Fibroblast of lung (primary cell): ENCODE results near the gene NME2. TPM values are rescaled to one million over a fixed set of nuclear protein-coding genes. Genes with fewer than 3 reads are reported as not detected.
A peak's percentile ranks its signal among the peaks of the same experiment; 100 is the strongest.

Experiments used
- DNase-seq, 2 donors: peaks; one replicate each; pipeline versions ENCODE4 v3.0.0 to v3.0.0-alpha.2; 2010; ENCODE audit warnings: low read depth in 2 of 2
- H2AFZ ChIP-seq: 2 replicates; pipeline ENCODE4 v1.5.1; 2012; ENCODE audit warnings: low read length, control low read depth, inconsistent platforms
- H3K27ac ChIP-seq: 2 replicates; pipeline ENCODE4 v1.5.1; 2011; ENCODE audit warnings: low read length, control low read depth; ENCODE audit not compliant: insufficient read depth
- H3K27me3 ChIP-seq: 2 replicates; pipeline ENCODE4 v1.5.1; 2011; ENCODE audit warnings: mild to moderate bottlenecking, low read length; ENCODE audit not compliant: control insufficient read depth, insufficient read depth
- H3K36me3 ChIP-seq: 2 replicates; pipeline ENCODE4 v1.5.1; 2011; ENCODE audit warnings: low read length; ENCODE audit not compliant: control insufficient read depth, insufficient read depth
- H3K4me1 ChIP-seq: 2 replicates; pipeline ENCODE4 v1.5.1; 2011; ENCODE audit warnings: low read length; ENCODE audit not compliant: control insufficient read depth, insufficient read depth; ENCODE audit errors: extremely low read depth
- H3K4me2 ChIP-seq: 2 replicates; pipeline ENCODE4 v1.5.1; 2011; ENCODE audit warnings: low read length, control low read depth; ENCODE audit not compliant: insufficient read depth; ENCODE audit errors: extremely low read depth
- H3K4me3 ChIP-seq, 4 experiments: fragments of 200-600 bp in 1 of 4; sonication (generic) in 1 of 4; replicated peaks in 1 of 4; 2 replicates each; pipeline ENCODE4 v1.5.1; 2011 to 2016; ENCODE audit warnings: low read length in 4 of 4, low read depth in 3 of 4, mild to moderate bottlenecking in 3 of 4, control low read depth in 2 of 4, inconsistent platforms in 1 of 4, mixed read lengths in 1 of 4; ENCODE audit not compliant: insufficient read depth in 1 of 4; ENCODE audit errors: control extremely low read depth in 1 of 4
- H3K79me2 ChIP-seq: 2 replicates; pipeline ENCODE4 v1.5.1; 2012; ENCODE audit warnings: mild to moderate bottlenecking, low read length, inconsistent platforms; ENCODE audit not compliant: control insufficient read depth, insufficient read depth
- H3K9ac ChIP-seq: 2 replicates; pipeline ENCODE4 v1.5.1; 2011; ENCODE audit warnings: mild to moderate bottlenecking, low read length, control low read depth; ENCODE audit not compliant: insufficient read depth
- H3K9me3 ChIP-seq: 2 replicates; pipeline ENCODE4 v1.5.1; 2012; ENCODE audit warnings: low read depth, low read length; ENCODE audit not compliant: control insufficient read depth, insufficient read depth
- H4K20me1 ChIP-seq: 2 replicates; pipeline ENCODE4 v1.5.1; 2011; ENCODE audit warnings: low read length; ENCODE audit not compliant: control insufficient read depth, insufficient read depth; ENCODE audit errors: extremely low read depth
- CTCF ChIP-seq, 2 donors: IDR thresholded peaks in 1 of 2; conservative IDR thresholded peaks in 1 of 2; 1 replicate in 1 of 2; 2 replicates in 1 of 2; pipeline ENCODE4 v1.5.1; 2011 to 2012; ENCODE audit warnings: low read length in 2 of 2, control low read depth in 1 of 2, inconsistent platforms in 1 of 2, low read depth in 1 of 2, mild to moderate bottlenecking in 1 of 2
- EZH2 ChIP-seq: IDR thresholded peaks from 2 replicates; pipeline ENCODE4 v1.5.1; 2012; ENCODE audit warnings: low read length, control low read depth, mild to moderate bottlenecking; ENCODE audit errors: missing control alignments
- polyA plus RNA-seq, 2 donors: library from polyadenylated mRNA; depleted of rRNA in 1 of 2; stranded (reverse) in 1 of 2; unstranded in 1 of 2; fragments of >200 nt; gene quantifications; 2 replicates each; pipeline ENCODE4 v1.2.1, GENCODE V29; 2011 to 2012; ENCODE audit warnings: missing spikeins in 1 of 2
- total RNA-seq: library from RNA; depleted of rRNA; stranded (reverse); fragments of >200 nt; gene quantifications from 2 replicates; pipeline ENCODE4 v1.2.1, GENCODE V29; 2014

NME2 gene
- total and polyA plus RNA-seq, 2 donors (not counting 1 experiment from before 2014, with no cell fraction given): 605 to 799 TPM

DNA sequence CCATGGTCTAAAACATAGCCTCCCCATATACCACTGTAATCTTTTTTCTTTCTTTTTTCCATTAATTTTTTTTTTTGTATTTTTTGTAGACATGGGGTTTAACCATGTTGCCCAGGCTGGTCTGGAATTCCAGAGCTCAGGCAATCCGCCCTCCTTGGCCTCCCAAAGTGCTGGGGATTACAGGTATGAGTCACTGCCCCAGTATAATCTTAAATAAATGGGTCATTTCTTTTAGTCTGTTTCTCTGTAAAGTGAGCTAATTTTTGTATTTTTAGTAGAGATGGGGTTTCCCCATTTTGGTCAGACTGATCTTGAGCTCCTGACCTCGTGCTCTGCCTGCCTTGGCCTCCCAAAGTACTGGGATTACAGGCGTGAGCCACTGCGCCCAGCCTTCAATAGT, 18.6 kb upstream of the NME2 start:
- no peaks in the 10 kb centered on the region for H3K27me3 ChIP-seq
- no peaks in the 10 kb centered on the region for H3K9me3 ChIP-seq
- peak in 1 of 2 donors; percentile 29 for DNase-seq
- H3K27ac ChIP-seq: no peak overlapping the region
- no peak overlapping the region for H3K4me3 ChIP-seq
- no peak overlapping the region for H3K9ac ChIP-seq
- no peaks in the 10 kb centered on the region for H4K20me1 ChIP-seq
- H2AFZ ChIP-seq: no peak overlapping the region
- no peak overlapping the region for H3K4me2 ChIP-seq
- no peaks in the 10 kb centered on the region for H3K4me1 ChIP-seq
- H3K36me3 ChIP-seq: no peaks in the 10 kb centered on the region
- no peak for TF ChIP-seq CTCF (conservative IDR thresholded peaks at IDR 0.05 in 1 of 2, IDR thresholded peaks at IDR 0.05 in 1 of 2; ENCODE audit: low read depth in 1 of 2, low read length in 2 of 2)
- TF ChIP-seq EZH2: no peak
- no peaks in the 10 kb centered on the region for H3K79me2 ChIP-seq

DNA sequence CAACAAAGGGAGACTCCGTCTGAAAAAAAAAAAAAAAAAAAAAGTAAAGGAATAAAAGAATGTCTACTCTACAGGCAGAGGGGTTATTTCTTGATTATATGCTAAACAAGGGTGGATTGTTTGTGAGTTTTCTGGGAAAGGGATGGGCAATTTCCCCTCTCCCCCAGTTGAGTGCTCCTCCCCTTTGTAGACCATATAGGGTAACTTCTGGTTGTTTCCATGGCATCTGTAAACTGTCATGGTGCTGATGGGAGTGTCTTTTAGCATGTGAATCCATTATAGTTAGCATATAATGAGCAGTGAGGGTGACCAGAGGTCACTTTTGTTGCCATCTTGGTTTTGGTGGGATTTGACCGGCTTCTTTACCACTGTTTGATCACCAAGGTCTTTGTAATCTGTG, 17.0 kb upstream of the NME2 start:
- TF ChIP-seq CTCF (conservative IDR thresholded peaks at IDR 0.05 in 1 of 2, IDR thresholded peaks at IDR 0.05 in 1 of 2; ENCODE audit: low read depth in 1 of 2, low read length in 2 of 2): no peak
- Histone ChIP-seq H3K27ac (no peak overlapping the region), H3K9me3 (no peaks in the 10 kb centered on the region), H3K36me3 (no peaks in the 10 kb centered on the region), H2AFZ (no peak overlapping the region), H4K20me1 (no peaks in the 10 kb centered on the region), H3K4me2 (no peak overlapping the region), H3K4me1 (no peaks in the 10 kb centered on the region), H3K79me2 (peaks cover 6% of the 10 kb centered on the region), H3K4me3 (no peak overlapping the region), H3K9ac (no peak overlapping the region), H3K27me3 (no peaks in the 10 kb centered on the region)
- no peak for DNase-seq

GRCh38 chr17:51150932-51151331, 15.3 kb upstream of the NME2 start:
- Histone ChIP-seq H4K20me1 (no peaks in the 10 kb centered on the region), H3K4me3 (no peak overlapping the region)
- TF ChIP-seq EZH2 (no peak), CTCF (conservative IDR thresholded peaks at IDR 0.05 in 1 of 2, IDR thresholded peaks at IDR 0.05 in 1 of 2; ENCODE audit: low read depth in 1 of 2, low read length in 2 of 2) (no peak)

More at GRCh38 chr17:51150932-51151331, 15.3 kb upstream of the NME2 start:
- Histone ChIP-seq H3K79me2 (peaks cover 24% of the 10 kb centered on the region), H3K9me3 (no peaks in the 10 kb centered on the region), H3K4me1 (no peaks in the 10 kb centered on the region), H2AFZ (no peak overlapping the region), H3K36me3 (no peaks in the 10 kb centered on the region), H3K27me3 (no peaks in the 10 kb centered on the region), H3K27ac (no peak overlapping the region), H3K4me2 (no peak overlapping the region), H3K9ac (no peak overlapping the region)
- DNase-seq: no peak
